Astrocyte of the cerebellum (primary cell): ENCODE results near the gene DUSP19.

Experiments
- DNase-seq: peaks from one replicate; pipeline ENCODE4 v3.0.0-alpha.2; 2011; ENCODE audit warnings: low read depth
- H3K4me3 ChIP-seq: 2 replicates; pipeline ENCODE4 v1.5.1; 2011; ENCODE audit warnings: mild to moderate bottlenecking, low read depth, low read length, moderate library complexity
- in situ Hi-C: cut with HindIII; loops from 2 replicates; pipeline ENCODE4 v1.10.0; 2017; ENCODE audit warnings: low sequenced_read_pairs
- TF ChIP-seq, protein P1 (sequence below): IDR thresholded peaks from 2 replicates; pipeline ENCODE4 v1.5.1; 2012; ENCODE audit warnings: low read length, low read depth, moderate library complexity, mild to moderate bottlenecking; ENCODE audit errors: missing control alignments

DUSP19 gene

DNA sequence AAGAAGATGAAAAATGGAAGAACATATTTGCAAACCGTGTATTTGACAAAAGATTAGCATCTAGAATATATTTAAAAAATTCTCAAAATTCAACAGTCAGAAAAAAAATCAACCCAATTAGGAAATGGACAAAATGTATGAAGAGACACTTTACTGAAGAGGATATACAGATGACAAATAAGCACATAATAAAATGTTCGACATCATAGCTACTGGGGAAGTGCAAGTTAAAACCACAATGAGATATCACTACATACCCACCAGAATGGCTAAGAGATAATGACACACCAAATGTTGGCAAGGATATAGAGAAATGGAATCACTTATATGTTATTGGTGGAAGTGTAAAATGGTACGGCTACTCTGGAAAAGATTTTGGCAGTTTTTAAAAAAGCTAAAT is 34.0 kb downstream of the DUSP19 start:
- in situ Hi-C loops: no loop called here
- no peak for DNase-seq
- H3K4me3 ChIP-seq: no peak overlapping the region
- TF ChIP-seq, protein P1, sequence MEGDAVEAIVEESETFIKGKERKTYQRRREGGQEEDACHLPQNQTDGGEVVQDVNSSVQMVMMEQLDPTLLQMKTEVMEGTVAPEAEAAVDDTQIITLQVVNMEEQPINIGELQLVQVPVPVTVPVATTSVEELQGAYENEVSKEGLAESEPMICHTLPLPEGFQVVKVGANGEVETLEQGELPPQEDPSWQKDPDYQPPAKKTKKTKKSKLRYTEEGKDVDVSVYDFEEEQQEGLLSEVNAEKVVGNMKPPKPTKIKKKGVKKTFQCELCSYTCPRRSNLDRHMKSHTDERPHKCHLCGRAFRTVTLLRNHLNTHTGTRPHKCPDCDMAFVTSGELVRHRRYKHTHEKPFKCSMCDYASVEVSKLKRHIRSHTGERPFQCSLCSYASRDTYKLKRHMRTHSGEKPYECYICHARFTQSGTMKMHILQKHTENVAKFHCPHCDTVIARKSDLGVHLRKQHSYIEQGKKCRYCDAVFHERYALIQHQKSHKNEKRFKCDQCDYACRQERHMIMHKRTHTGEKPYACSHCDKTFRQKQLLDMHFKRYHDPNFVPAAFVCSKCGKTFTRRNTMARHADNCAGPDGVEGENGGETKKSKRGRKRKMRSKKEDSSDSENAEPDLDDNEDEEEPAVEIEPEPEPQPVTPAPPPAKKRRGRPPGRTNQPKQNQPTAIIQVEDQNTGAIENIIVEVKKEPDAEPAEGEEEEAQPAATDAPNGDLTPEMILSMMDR: no peak

DNA sequence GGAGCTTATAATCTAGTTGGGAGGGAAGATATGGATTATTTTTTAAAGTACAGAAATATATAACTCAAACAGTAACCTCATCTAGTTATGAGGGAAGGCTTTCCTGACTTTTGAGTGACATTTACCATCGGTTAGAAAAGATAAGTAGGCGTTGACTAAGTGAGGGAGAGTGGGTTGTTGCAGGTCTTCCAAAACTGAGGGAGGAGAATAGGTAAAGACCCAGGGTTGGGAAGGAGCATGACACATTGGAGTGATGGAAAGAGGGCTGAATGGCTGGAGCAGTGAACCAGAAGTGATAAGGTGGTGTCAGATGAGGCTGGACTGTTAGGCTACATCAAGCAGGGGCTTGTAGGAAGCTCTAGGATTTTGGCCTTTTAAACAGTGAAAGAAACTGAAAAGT is 35.1 kb downstream of the DUSP19 start:
- H3K4me3 ChIP-seq: no peak overlapping the region
- no peak for DNase-seq
- TF ChIP-seq, protein P1: no peak
- in situ Hi-C loops: no loop called here

DNA sequence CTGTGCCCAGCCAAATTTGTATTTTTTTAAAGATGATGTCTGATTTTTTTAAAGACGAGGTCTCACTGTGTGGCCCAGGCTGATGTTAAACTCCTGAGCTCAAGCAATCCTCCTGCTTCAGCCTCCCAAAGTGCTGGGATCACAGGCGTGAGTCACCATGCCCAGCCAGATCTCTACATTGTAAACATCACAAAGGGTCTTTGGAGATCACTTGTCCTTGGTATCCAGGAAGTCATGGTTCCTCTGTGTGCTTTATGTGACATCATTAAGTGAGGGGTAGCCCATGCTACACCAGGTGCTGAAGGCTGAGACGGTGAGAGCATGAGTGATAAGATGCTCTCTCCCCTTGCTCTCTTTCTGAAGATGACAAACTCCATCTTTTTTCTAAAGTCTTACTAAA is 38.7 kb downstream of the DUSP19 start:
- in situ Hi-C loops: no loop called here
- no peak for DNase-seq
- H3K4me3 ChIP-seq: no peak overlapping the region
- TF ChIP-seq, protein P1: no peak

DNA sequence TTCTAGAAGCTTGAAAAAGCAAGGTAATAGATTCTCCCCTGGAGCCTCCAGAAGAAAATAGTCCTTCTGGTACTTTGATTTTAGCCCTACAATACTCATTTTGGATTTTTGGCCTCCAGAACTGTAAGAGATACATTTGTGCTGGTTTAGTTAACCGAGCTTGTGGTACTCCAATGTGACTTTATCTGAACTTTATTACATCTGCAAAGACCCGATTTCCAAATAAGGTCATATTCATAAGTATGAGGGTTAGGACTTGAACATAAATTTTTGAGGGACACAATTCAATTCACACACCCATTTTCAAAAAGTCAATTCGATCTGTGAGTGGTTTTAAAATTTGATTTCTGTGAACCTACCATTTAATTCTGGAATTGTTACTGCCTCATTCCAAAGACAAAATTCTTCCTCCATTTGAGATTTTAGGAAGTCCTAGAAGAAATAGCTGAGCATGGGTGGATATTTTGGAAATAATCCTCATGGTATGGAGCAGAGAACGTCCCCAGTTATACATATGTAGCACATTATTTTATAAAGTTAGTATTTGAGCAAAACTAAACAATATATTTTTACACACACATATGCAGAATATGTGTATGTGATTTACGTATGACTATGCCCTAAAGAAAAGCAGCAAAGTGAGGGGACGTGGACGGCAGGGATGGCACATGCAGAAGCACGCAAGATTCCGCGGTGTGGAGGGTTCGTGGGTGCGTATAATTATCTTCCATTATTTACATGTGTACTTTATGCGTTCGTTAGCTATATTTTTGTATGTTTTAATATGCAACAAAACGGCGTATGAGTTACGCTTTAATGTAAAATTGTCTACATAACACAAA is 44.8 kb downstream of the DUSP19 start:
- peak overlapping the region; percentile 84 for H3K4me3 ChIP-seq
- no peak for DNase-seq
- in situ Hi-C loops: loop anchor here (5.0 to 10.0 kb wide), 2 partner anchors 104 to 231 kb away; no protein-coding TSS in a partner anchor
- TF ChIP-seq, protein P1: no peak

DNA sequence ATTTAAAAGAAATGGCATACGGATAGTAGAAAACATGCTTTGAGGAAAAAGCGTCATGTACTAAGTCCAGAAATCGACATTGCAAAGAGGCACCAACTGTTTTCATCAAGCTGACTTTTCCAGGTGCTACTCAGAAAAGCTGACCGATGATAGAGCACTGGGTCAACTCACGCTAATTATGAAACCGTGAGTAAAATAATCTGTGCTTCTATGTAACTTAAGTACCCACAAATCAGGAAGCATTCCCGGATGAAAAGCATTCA is 45.3 kb downstream of the DUSP19 start:
- TF ChIP-seq, protein P1: no peak
- DNase-seq: peak; percentile 5
- peak overlapping the region; percentile 84 for H3K4me3 ChIP-seq
- in situ Hi-C loops: loop anchor here (5.0 to 10.0 kb wide), 2 partner anchors 103 to 231 kb away; no protein-coding TSS in a partner anchor

DNA sequence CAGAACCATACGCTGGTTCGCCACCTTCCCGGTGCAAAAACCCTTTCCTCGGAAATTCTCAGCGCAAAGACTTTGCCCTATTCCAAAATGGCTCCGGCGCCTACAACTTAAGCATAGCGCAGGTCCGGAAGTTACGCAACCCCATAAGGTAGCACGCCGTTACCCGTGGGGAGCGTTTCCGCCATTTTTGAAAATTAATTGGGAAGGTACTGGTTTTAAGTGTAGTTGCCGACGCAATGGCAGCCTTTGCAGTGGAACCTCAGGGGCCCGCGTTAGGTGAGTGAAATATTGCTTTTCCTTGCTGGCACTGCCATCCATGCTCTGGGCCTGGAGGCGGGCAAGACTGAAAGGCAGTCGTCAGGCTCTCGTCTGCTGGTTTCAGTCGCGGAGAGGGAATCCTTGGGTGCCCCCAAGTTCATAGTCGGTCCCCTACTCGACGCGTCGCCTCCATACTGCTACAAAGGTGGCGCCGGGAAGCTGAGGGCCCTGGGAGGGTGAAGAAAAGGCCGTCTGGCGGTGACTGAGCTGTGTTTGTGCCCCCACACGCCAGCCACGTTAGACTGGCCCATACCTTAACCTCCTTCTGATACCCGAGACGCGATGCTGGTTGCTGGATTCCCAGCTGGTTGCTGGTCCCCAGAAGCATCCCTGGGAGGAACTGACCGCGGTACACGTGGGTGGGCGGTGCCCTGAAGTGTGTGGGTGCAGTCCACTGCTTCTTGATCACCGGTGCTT is 45.8 kb downstream of the DUSP19 start, which contains the start of gene NUP35:
TSS of gene NUP35 (plus strand) at position 222 of the 735 bp plus-strand sequence. CDS start at position 237, 15 bp downstream.
- DNase-seq: peak; percentile 88
- in situ Hi-C loops: loop anchor here (5.0 to 10.0 kb wide), 2 partner anchors 103 to 230 kb away; no protein-coding TSS in a partner anchor
- TF ChIP-seq, protein P1: no peak

More for the DNA sequence above, 45.8 kb downstream of the DUSP19 start, which contains the start of gene NUP35:
- H3K4me3 ChIP-seq: peak within 1 kb of the TSS; percentile 84
